ENCODE measurements around the gene RPEL1.

The RPEL1 gene

DNA sequence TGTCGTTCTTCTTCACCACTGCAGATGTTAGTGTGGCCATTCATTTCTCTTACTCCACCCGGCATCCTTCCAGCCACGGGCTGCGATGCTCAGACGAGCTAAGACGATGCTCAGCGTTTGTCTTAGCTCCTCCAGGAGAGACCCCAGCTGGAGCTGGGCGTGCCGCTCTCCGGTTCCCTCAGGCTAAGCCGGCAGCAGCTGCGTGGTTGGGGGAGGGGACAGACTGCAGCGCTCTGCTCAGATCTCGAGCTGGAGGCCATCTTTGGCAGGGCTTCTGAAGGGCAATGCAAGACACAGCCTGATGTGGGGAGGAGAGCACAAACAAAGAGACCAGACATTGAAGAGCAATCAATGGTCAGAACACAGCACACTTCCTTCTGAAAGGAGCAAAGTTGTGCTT, 36.1 kb downstream of the RPEL1 start:
- peak; percentile 13 for DNase-seq

DNA sequence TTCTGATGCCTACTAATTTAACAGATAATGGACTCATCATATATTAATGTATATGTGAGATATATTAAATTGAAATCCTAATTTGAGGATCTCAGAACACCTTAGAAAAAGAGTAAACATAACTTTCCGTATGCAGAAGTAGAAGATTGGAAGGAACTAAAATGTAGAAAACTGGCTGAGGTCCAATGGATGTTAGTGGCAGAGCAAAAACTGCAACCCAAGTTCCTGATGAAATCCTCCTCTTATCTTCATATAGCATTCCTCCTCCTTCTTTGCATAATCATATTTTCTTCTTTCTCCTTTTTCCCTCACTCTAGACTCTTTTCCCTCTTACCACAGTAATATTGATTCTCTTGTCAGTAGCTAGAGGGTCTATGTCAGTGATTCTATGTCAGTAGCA, 37.3 kb downstream of the RPEL1 start:
- DNase-seq, result no peak

DNA sequence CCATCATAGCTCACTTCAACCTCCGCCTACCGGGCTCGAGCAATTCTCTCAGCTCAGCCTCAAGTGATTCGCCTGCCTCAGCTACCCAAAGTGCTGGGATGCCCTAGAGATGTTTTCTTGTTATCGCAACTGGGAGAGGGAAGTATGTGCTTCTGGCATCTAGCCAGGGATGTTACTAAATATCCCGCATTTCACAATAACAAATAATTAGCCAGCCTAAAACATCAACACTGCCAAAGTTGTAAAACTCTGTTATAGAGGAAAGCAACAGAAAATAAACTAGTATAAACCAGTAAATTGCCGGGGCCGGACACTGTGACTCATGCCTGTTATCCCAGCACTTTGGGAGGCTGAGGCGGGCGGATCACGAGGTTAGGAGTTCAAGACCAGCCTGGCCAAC, 38.5 kb downstream of the RPEL1 start:
- no peak for DNase-seq

DNA sequence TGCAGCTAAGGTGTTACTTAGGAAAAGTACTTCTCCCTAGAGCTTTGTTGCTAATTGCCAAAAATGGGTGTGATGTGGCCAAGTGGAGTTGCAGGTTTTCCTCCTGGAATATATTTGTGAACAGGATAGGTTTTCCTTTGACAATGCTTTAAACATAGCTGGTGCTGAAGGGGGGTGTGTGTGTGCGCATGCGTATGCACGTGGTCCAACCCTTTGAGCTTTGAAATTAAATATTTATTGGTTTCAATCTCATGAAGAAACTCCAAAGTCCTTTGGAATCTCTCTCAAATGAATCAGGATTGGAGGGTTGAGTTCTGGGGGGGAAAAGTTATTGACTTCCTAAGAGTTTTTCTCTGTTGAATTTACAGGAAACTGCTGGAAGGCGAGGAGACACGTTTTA, 42.3 kb downstream of the RPEL1 start:
- no peak for DNase-seq

DNA sequence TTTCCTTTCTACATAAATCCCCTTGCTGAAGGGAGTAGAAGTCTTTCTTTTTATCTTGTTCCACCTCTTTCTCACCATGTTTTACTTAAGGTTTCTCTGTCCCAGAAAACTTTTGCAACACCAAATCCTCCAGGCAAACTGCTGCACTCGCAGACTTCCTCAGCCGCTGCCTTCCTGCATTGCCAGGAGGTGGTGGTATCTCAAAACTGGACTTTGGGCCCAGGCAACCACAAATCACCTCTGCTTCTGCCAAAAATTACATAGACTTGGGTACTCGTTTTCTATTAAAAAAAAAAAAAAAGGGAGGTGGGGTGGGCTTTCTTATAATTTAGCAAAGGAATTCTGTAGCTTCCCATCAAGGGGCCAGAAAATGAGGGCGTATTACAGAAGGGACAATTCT, 45.9 kb downstream of the RPEL1 start:
- no peak for DNase-seq

DNA sequence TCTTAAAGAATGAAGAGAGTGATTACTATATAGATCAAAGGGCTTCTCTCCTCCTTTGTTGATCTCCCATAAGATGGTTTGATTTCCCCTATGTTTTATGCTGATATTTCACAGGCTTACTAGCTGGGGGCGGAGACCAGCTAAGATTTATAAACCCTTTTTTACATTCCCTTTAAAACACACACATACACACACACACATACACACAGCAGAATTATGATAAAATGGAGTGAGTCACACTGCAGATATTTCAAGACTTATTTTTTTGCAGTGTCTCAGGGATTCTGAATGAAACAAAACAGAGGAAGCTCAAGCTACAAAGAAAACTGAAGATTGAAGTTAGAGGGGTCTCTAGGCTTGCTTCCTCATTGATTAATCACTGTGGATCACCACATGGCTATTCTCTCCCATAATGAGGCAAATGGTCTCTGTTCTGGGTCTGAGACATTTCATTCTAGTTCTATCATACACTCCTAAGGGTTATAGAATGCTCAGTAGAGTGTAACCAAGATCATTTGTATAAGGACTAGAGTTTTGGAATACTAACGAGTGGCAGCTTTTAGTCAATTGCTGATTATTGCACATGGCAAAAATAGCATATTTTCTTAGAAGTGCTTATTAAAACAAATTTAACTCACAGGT, 49.8 kb downstream of the RPEL1 start:
- no peak for DNase-seq

All from DMS 273 treated with DMSO at 0.1 percent for 48 hours (cell line).